Fibroblast of skin of back (primary cell): ENCODE results near the gene ADK.
"Not testable (repeated sequence)": the region's sequence is repeated elsewhere in the genome, so short reads cannot be mapped to it uniquely, and the experiment has no call there.

ENCODE experiments used
- DNase-seq: peaks from one replicate; pipeline ENCODE4 v3.0.0-alpha.2; 2013

Gene ADK

DNA sequence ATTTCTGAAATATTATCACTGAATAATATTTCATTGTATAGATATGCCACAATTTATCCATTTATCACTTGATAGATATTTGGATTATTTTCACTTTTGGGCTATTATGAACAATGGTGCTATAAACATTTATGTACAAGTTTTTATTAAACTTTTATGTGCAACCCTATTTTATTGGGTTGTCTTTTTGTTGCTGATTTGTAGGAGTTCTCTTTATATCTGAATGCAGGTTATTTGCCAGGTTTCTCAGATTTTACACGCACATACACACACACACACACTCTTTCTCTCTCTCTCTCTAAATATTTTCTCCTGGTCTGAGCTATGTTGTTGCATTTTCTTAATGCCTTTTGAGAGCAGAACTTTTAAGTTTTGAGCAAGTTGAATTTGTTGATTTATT is 36.2 kb downstream of the ADK start:
- DNase-seq, result no peak

DNA sequence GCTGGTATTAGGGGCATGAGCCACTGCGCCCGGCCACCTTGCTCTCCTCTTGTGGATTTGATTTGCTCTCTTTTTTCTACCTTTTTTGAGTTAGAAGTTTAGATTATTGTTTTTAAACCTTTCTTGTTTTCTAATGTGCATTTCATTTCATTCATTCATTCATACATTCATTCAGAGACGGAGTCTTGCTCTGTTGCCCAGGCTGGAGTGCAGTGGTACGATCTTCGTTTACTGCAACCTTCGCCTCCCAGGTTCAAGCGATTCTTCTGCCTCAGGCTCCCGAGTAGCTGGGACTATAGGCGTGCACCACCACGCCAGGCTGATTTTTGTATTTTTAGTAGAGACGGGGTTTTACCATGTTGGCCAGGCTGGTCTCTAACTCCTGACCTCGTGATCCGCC is 37.6 kb downstream of the ADK start:
- not testable (repeated sequence) for DNase-seq

DNA sequence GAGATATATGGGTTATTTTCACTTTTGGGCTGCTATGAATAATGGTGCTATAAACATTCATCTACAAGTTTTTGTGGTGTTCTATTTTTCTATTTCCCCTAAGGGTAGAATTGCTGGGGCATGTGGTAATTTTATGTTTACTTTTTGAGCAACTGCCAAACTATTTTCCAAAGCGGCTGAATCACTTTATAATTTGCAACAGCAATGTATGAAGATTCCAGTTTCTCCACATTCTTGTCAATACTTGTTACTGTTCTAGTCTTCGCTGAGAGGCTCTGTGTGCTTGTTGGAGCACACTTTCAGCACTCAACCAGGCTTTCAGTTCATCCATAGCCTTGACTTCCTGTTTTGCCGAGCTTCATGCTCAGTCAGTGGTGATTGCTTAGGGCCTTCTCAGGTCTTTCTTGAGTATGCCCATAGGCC is 39.0 kb downstream of the ADK start:
- DNase-seq, result peak; percentile 96

DNA sequence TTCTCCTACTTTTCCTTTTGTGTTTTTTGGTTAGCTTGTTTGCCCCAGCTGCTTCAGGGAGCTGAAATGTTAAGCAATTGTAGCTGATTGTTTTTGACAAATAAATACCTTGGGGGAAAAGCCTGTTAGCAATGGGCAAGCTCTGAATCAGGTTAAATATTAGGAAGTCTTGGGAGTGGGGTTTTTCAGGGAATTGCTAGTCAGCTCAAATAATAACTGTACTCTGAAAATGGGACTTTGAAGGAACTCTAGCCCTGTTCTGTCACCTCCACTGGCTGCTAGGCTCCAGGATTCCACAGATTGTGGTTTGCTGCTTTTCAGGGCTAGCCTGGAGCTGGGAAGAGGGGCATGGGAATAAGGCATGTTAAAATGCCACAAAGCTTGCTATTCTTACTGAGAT is 39.5 kb downstream of the ADK start:
- DNase-seq, result peak; percentile 70

DNA sequence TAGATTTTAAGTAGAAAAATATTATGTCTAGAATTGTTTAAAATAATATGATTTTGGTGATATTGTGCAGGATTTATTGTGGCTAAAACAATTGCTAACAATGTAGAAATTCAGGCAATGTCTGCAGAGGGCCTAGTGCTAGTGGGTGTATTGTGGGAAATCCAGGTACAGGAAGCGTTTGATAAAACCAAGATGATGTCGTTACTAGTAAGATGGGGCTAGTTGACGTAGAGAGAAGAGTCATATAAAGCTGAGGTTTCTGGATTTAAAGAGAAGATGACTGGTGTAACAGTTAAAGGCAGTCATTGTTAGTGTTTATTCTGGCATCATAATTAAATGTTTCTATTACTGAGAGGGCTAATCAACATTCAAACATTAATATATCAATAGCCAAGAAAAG is 43.5 kb downstream of the ADK start:
- DNase-seq, result peak; percentile 23

DNA sequence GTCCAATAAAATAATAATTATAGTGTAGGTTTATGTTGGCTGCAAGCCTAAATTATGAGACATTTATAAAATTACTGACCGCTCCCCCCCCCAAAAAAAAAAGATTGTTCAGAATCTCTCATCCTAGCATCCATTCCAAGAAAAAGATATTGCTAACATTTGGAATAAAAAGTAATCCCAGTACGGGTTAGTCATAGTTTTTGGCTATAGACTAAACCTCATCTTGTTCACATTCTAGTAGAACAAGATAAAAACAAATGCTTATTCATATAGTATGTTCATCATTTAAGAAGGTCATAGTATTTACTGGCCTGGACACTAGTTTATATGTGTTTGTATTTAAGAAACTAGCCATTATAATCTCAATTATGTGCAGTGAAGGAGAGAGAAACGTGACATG is 44.0 kb downstream of the ADK start:
- peak; percentile 44 for DNase-seq

DNA sequence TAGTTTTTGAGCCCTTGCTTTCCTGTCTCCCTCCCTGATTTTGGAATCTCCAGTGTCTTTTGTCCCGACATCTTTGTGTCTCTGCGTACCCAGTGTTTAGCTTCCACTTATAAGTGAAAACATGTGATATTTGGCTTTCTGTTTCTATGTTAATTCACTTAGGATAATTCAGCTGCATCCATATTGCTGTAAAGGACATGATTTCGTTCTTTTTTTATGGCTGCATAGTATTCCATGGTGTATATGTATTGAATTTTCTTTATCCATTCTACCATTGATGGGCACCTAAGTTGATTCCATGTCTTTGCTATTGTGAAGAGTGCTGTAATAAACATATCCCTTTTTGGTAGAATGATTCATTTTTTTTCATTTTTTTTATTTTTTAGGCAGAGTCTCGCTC is 48.3 kb downstream of the ADK start:
- no peak for DNase-seq

DNA sequence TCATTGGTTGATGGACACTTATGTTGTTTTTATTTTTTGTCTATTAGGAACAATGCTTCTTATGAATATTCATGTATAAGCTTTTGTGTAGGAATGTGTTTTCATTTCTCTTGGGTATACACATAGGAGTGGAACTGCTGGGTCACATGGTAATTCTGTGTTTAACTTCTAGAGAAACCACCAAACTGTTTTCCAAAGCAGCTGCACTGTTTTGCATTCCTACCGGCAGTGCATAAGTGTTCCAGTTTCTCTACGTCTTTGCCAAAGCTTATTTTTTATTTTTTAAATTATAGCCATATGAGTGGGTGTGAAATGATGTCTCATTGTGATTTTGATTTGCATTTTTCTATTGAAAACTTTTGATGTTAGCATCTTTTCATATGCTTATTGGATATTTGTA is 51.3 kb downstream of the ADK start:
- DNase-seq, result peak; percentile 23

DNA sequence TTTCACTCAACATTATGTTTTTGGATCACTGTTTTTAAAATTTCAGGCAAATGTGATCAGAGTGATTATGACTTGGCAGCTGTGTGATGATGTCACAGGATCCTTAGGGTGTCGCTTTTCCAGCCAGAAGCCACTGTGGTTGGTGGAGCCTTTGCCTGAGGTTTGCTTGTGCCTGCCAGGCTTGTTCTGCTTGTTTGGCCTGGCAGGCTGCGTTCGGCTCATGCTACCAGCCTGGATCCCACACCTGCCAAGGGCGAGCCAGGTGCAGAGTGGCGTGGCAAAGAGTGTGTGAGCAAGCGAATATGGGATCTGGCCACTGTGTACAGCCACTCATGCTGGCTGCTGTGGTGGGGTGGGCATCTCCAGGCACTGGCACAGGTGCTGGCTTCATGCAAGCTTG is 55.7 kb downstream of the ADK start:
- no peak for DNase-seq

DNA sequence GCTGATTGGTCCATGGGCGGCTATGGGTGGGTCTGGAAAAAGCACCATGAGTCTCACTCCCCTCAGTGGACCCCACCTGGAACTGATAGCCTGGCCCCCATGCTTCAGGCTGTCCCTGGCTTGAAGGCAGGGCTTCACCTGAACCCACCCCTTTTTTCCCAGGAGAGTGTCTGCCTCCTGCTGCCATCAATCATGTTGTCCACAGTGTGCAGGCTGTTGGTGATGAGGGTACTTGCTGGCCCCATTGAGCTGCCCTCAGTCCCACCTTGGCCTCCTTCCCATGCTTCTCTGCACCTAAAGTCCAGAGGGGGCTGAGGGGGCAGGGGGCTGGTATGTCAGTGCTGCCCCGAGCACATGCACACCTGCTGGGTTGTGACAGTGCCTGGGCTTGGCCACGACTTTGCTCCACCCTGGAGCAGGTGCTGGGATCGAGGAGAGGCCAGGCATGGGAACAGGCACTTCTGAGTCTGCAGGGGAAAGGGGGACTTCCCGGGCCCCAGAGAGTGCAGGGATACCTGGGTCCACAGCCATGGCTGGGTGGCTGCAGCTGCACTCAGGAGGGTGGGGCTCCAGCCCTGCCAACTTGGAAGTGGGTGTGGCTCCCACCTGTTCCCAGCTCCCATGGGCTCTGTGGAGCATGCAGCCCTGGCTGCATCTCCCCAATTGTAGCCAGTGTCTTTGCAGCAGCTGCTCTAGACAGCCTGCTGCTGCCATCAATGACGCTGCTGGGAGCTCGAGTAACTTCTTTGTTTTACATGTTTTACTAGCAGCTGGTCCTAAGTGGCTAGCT is 56.9 kb downstream of the ADK start:
- no peak for DNase-seq

DNA sequence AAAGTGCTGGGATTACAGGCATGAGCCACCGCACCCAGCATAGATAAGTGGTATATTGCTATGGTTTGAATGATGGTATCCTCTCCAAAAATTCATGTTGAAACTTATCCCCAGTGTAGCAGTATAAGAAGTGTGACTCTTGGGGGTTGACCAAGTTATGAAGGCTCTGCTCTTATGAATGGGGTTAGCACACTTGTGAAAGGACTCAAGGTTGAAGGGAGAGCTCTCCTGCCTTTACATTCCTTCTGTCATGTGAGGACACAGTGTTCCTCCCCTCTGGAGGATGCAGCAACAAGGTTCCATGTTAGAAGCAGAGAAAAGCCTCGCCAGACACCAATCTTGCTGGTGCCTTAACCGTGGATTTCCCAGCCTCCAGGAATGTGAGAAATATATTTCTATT is 58.0 kb downstream of the ADK start:
- DNase-seq, result no peak

DNA sequence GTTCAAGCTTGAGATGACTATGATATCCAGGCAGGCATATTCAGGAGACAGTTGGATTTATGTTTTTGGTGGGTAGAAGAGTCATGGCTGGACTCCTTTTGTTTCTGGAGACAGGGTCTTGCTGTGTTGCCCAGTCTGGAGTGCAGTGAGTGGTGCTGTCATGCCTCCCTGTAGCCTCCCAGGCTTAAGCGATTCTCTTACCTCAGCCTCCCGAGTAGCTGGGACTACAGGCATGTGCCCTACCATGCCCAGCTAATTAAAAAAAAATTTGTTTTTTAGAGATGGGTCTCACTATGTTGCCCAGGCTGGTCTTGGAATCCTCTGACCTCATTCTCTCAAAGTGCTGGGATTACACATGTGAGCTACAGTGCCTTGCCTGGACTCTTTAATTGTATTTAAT is 62.0 kb downstream of the ADK start:
- no peak for DNase-seq

DNA sequence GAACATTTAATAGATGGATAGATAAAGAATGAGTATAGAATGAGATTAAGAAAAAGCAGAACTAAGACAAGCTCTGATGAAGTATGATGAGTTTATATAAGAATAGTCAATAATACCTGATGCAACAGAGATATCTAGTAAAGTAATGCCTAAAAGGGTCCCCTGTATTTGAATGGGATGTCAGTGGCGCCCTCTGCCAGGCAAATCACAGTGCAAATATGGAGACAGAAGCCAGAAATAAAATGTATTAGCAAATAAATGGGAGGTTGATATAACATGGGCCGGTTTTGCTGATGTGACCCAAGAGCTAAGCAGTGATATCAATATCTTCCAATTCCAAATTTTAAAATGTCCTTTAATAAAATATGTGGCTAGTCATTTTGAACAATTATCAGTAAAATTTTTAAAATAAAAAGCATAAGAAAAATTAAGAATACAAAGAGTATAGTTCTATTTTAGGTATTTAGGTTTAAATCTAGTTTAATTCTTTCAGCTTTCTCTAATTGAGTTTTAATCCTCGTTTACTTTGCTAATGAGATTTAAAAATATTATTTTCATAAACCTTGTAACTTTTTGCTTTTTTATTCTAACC is 62.6 kb downstream of the ADK start:
- DNase-seq, result peak; percentile 66

DNA sequence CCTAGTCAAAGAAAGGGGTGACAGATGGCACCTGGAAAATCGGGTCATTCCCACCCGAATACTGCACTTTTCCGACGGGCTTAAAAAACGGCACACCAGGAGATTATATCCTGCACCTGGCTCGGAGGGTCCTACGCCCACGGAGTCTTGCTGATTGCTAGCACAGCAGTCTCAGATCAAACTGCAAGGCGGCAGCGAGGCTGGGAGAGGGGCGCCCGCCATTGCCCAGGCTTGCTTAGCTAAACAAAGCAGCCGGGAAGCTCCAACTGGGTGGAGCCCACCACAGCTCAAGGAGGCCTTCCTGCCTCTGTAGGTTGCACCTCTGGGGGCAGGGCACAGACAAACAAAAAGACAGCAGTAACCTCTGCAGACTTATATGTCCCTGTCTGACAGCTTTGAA is 66.1 kb downstream of the ADK start:
- DNase-seq, result not testable (repeated sequence)

DNA sequence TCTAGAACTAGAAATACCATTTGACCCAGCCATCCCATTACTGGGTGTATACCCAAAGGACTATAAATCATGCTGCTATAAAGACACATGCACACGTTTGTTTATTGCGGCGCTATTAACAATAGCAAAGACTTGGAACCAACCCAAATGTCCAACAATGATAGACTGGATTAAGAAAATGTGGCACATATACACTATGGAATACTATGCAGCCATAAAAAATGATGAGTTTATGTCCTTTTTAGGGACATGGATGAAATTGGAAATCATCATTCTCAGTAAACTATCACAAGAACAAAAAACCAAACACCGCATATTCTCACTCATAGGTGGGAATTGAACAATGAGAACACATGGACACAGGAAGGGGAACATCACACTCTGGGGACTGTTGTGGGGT is 71.4 kb downstream of the ADK start:
- DNase-seq, result not testable (repeated sequence)

DNA sequence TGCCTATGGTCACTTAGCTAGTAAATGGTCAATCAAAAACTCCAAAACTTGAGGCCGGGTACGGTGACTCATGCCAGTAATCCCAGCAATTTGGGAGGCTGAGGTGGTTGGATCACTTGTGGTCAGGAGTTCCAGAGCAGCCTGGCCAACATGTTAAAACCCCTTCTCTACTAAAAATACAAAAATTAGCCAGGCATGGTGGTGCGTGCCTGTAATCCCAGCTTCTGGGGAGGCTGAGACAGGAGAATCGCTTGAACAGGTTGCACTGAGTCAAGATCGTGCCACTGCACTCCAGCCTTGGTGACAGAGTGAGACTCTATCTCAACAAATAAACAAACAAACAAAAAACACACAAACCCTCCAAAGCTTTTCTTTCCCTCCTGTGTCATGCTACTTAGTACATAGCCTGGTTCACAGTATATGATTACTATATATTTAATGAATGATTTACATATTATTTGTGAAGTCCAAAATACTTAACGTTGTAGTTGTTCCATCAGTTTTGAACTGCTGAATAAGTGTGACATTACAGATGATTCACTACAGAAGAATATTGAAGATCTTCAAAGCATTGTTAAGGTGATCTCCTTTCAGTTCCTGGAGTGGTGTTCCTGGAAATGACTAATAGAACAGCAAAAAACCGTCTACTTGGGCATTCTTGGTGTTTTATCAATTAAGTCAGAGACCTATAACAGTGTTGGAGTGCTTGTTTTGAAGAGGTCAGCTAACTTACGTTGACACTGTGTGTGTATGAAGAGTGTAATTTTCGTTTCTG is 72.9 kb downstream of the ADK start:
- DNase-seq, result peak; percentile 51

DNA sequence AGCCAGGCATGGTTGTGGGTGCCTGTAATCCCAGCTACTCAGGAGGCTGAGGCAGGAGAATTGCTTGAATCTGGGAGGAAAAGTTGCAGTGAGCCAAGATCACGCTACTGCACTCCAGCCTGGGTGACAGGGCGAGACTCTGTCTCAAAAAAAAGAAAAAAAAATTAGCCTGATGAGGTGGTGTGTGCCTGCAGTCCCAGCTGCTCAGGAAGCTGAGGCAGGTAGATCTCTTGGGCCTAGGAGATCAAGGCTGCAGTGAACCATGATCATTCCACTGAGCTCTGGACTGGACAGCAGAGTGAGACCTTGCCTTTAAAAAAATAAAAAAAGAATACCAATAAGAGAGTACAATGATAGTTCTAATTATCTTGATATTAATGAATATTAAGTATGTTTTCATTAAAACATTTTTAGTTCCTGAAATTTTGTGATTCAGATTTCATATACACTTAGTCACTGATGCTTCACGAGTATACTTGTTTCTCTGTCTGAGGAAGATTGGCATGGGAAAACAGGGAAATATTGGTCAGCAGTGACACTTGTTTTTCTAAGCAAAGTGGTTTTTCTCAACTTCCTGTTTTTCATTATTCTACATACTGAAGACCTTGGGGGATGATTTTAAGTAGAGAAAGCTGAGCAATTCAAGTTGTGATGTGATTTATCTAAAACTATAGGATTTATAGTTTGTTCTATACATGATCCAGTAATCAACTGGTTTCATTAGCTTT is 76.8 kb downstream of the ADK start:
- DNase-seq, result peak; percentile 83

DNA sequence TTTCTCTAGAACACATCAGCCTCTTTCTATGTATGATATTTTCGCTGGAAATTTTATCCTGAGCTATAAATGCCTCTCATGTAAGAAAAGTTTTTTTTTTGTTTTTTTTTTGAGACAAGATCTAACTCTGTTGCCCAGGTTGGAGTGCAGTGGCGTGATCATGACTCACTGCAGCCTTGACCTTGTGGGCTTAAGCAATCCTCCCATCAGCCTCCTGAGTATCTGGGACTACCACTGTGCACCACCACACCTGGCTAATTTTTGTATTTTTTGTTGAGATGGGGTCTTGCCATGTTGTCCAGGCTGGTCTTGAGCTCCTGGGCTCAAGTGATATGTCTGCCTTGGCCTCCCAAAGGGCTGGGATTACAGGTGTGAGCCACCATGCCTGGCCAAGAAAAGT is 80.4 kb downstream of the ADK start:
- no peak for DNase-seq

DNA sequence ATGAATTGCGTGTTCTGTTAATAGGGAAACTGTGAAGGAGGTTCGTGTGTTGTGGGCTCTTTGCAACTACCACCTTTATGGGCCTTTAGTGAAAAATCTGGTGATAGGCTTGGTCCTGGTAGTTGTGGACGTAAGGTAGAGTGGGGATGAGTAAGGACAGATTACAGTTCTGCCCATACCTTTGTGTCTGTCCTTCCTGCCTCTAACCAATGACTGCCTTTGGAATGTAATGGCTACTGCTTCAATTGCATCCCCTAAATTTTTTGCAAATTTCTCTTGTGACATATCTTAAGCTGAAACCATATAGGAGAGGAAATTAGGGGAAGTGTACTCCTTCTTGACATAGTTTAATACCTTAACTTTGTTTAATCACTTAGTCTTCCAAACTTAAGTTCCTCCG is 82.3 kb downstream of the ADK start:
- no peak for DNase-seq

DNA sequence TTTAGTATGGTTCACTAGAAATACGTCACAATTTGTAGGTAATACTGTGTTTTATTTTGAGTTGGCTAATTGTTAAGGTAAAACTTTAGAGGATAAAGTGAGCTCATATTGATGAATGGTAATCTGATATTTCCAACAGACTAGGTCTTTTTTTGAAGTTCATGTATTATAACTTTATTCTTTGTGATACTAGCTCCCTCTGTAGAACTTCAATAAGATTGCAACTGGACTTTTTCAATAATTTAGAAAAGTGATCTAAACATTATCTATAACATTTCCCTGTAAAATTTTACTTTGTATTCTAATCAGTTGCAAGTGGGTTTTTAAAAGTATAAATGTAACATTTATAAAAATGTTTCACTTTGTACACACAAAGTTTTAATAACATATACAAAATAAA is 83.5 kb downstream of the ADK start:
- DNase-seq, result peak; percentile 14

DNA sequence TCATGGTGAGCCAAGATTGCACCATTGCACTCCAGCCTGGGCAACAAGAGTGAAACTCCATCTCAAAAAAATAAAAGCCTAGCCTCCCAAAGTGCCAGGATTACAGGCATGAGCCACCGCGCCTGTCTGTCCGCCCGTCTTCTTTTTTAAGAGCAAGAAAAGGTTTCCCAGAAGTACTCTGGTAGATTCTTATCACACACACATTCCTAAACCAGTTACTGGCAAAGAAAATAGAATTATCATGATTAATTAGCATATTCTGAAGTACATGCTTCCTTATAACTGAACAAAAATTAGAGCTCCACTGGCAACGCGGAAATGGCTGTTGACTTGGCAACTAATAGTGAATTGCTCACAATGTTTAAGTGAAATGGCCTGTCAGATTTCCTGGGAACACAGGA is 87.0 kb downstream of the ADK start:
- peak; percentile 20 for DNase-seq

DNA sequence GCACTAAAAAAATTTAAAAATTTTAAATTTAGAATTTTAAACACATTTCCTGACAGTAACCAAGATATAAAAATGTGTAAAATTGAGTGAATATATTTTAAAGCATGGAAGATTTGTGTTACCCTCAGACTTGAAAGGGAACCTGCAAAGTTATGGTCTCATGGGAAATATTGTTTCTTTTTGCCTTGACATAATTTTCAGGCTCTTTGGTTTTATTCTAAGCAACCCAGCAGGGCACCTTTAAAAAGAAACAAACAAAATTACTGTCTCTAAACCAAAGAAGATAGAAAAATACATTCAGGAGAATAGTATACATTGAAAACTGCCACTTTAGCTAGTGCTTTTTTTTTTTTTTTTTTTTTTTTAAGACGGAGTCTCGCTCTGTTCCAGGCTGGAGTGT is 87.5 kb downstream of the ADK start:
- DNase-seq, result no peak

DNA sequence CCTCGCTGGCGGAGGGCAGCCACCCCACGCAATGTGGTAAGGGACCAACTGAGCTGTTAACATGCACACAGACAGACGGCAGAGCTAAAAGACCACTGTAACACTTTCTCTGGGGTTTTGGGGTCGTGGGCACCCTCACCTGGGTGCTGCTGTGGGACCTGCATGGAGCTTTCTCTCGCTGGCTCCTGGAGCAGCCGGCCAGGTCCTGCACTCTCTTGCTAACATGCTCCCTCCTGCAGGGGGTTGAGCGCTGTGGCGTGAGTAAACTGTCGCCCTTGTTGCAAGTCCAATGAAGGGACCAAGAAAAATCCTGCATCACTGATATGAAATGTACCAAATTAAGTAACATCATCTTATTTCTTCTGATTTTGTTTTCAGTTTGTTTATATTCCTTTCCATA is 92.0 kb downstream of the ADK start:
- DNase-seq, result no peak
